ENCODE data around the gene UMODL1.

Gene UMODL1

GRCh38 chr21:42164818-42165217 lies 93.7 kb downstream of the UMODL1 start:
- TF ChIP-seq CTCF (IDR thresholded peaks at IDR 0.05): no peak
- H3K79me2 ChIP-seq: no peaks in the 10 kb centered on the region
- H3K36me3 ChIP-seq (ENCODE audit: control insufficient read depth, insufficient read depth, low read length): no peaks in the 10 kb centered on the region
- H3K4me1 ChIP-seq: no peaks in the 10 kb centered on the region
- no peak overlapping the region for H3K27ac ChIP-seq
- H3K9ac ChIP-seq: no peak overlapping the region
- H3K27me3 ChIP-seq (ENCODE audit: control insufficient read depth, insufficient read depth, low read length): no peaks in the 10 kb centered on the region
- no peak overlapping the region for H3K4me3 ChIP-seq (ENCODE audit: low read depth, low read length)
- no peaks in the 10 kb centered on the region for H3K9me3 ChIP-seq (ENCODE audit: control insufficient read depth, low read length)
- H3K4me2 ChIP-seq (ENCODE audit: low read length): no peak overlapping the region
- no peak overlapping the region for H2AFZ ChIP-seq

GRCh38 chr21:42165901-42166300 lies 94.8 kb downstream of the UMODL1 start:
- H3K27ac ChIP-seq: no peak overlapping the region
- H2AFZ ChIP-seq: no peak overlapping the region
- H3K4me3 ChIP-seq (ENCODE audit: low read depth, low read length): no peak overlapping the region
- no peaks in the 10 kb centered on the region for H3K36me3 ChIP-seq (ENCODE audit: control insufficient read depth, insufficient read depth, low read length)
- H3K9me3 ChIP-seq (ENCODE audit: control insufficient read depth, low read length): no peaks in the 10 kb centered on the region
- no peak overlapping the region for H3K4me2 ChIP-seq (ENCODE audit: low read length)
- no peak overlapping the region for H3K9ac ChIP-seq
- no peaks in the 10 kb centered on the region for H3K4me1 ChIP-seq
- no peak for TF ChIP-seq CTCF (IDR thresholded peaks at IDR 0.05)
- no peaks in the 10 kb centered on the region for H3K27me3 ChIP-seq (ENCODE audit: control insufficient read depth, insufficient read depth, low read length)
- no peaks in the 10 kb centered on the region for H3K79me2 ChIP-seq

- no peaks in the 10 kb centered on the region for H3K9me3 ChIP-seq (ENCODE audit: control insufficient read depth, low read length)
- H3K4me1 ChIP-seq: no peaks in the 10 kb centered on the region
- no peaks in the 10 kb centered on the region for H3K27me3 ChIP-seq (ENCODE audit: control insufficient read depth, insufficient read depth, low read length)
- no peaks in the 10 kb centered on the region for H3K36me3 ChIP-seq (ENCODE audit: control insufficient read depth, insufficient read depth, low read length)
- H2AFZ ChIP-seq: no peak overlapping the region
- H3K9ac ChIP-seq: no peak overlapping the region
- H3K4me2 ChIP-seq (ENCODE audit: low read length): no peak overlapping the region
- no peak overlapping the region for H3K27ac ChIP-seq
- H3K79me2 ChIP-seq: no peaks in the 10 kb centered on the region
- H3K4me3 ChIP-seq (ENCODE audit: low read depth, low read length): no peak overlapping the region
- no peak for TF ChIP-seq CTCF (IDR thresholded peaks at IDR 0.05)
Observed at GRCh38 chr21:42169758-42170157, 98.6 kb downstream of the UMODL1 start.

DNA sequence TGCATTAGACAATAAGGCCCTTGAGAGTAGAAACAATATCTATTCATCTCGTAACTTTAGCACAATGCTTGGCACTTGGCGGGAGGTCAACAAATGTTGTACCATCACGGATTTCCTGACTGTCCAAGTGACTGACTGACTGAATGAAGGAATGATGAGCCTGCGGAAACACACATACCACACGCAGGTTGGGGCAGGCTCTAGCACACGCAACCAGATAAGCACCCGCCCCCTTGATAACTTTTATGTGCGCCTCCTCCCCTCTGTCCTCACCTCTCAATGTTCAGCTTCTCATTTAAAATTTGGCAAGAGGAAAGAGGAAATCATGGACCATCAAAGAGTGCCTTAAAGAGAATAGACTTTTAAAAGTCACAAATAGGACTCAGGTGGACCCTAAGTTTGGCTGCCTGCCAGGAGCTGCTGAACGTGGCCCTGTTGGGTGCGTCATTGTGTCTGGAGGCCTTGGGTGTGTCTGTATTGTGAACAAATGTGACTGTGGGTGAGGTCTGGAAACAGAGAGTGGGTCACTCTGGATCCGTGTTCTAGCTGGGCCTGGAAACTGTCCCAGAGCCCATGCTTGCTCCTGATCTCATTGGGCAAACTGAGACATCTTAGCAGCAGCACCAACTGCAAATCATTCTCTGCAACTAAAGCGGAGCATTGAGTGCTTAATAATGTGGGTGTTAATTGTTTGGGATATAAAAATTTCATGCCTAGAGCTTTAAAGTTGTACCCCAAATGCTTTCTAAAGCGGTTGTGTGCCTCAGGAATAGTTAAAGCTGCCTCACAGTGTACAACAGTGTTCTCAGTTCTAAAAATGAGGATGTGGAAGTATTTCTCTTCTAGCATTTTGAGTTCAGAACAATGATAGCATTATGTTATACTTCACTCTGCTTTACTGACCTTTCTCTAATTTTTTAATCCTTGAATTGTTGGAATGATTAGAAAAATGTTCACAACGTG lies 100.3 kb downstream of the UMODL1 start:
- no peak overlapping the region for H3K9ac ChIP-seq
- H3K4me1 ChIP-seq: no peaks in the 10 kb centered on the region
- H3K9me3 ChIP-seq (ENCODE audit: control insufficient read depth, low read length): no peaks in the 10 kb centered on the region
- no peaks in the 10 kb centered on the region for H3K79me2 ChIP-seq
- H3K27me3 ChIP-seq (ENCODE audit: control insufficient read depth, insufficient read depth, low read length): no peaks in the 10 kb centered on the region
- TF ChIP-seq CTCF (IDR thresholded peaks at IDR 0.05): no peak
- no peak overlapping the region for H3K4me2 ChIP-seq (ENCODE audit: low read length)
- H3K36me3 ChIP-seq (ENCODE audit: control insufficient read depth, insufficient read depth, low read length): no peaks in the 10 kb centered on the region
- peak overlapping the region; percentile 27 for H3K27ac ChIP-seq
- no peak overlapping the region for H3K4me3 ChIP-seq (ENCODE audit: low read depth, low read length)
- no peak overlapping the region for H2AFZ ChIP-seq

All from parathyroid adenoma (tissue), 2 donors.